ENCODE results near the gene SMOC1. TPM values are rescaled to one million over a fixed set of nuclear protein-coding genes. Genes with fewer than 3 reads are reported as not detected.

Gene SMOC1
- total RNA-seq, 4 donors from 2014 or later = 0.60 to 5.8 (median 1.2) TPM

DNA sequence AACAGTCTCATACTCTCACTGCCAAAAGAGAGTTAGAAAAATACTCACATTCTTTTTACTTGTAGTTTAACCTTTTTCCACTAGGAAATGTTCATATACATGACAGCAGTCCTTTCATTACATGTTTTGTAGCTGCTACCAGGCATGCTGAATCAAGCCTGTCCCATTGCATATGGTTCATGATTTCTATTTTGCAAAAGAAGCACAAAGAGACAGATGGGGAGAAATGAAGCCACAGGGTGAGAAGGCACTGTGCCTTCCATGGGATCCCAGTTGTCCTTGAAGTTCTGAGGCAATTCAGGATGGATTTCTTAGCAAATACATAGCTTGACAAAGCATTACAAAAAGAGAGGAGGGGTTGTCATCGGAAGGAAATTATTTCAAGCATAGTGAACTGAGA, 89.5 kb downstream of the SMOC1 start:
- DNase-seq (ENCODE audit: low spot score) = no peak
- TF ChIP-seq, protein P1, sequence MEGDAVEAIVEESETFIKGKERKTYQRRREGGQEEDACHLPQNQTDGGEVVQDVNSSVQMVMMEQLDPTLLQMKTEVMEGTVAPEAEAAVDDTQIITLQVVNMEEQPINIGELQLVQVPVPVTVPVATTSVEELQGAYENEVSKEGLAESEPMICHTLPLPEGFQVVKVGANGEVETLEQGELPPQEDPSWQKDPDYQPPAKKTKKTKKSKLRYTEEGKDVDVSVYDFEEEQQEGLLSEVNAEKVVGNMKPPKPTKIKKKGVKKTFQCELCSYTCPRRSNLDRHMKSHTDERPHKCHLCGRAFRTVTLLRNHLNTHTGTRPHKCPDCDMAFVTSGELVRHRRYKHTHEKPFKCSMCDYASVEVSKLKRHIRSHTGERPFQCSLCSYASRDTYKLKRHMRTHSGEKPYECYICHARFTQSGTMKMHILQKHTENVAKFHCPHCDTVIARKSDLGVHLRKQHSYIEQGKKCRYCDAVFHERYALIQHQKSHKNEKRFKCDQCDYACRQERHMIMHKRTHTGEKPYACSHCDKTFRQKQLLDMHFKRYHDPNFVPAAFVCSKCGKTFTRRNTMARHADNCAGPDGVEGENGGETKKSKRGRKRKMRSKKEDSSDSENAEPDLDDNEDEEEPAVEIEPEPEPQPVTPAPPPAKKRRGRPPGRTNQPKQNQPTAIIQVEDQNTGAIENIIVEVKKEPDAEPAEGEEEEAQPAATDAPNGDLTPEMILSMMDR (IDR thresholded peaks at IDR 0.05) = no peak
- no peak for ATAC-seq (ENCODE audit: low FRiP score)

DNA sequence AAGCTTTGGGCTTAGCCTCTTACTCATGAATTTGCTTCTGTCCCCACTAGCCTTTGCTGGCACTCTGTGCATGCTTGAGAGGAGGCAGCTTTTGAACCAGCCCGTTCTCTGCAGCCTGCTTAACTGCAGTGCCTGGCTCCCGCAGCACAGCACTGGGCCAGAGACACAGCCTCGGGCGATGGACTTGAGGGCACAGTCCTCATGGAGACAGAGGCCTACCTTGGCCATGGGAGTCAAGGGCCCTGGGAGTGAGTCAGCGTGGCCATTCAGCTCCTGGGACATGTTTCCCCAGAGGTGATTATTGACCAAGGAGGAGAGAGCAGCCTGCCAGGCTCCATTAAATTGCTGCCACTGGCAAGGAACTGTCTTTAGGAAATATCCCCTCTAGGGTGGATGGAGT, 93.5 kb downstream of the SMOC1 start:
- TF ChIP-seq, protein P1 (IDR thresholded peaks at IDR 0.05) = no peak
- no peak for DNase-seq (ENCODE audit: low spot score)
- ATAC-seq (ENCODE audit: low FRiP score) = no peak

DNA sequence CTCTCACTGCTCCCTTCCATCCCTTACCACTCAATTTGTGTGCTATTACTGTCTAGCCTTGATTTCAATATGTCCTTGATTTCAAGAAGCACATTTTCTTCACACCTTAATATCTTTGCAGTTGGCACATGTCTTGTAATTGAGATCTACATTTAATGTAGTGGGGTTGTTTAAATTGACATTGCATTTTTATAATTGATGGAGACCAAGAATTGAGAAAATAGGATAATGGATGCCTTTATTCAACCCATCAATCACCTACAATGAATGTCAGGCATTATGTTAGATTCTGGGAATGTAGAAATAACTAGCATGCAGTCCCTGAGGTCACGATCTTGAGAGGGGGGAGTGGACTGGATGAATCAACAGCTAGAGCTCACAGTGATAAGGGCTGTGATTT, 94.6 kb downstream of the SMOC1 start:
- TF ChIP-seq, protein P1 (IDR thresholded peaks at IDR 0.05) = no peak
- DNase-seq (ENCODE audit: low spot score) = no peak
- ATAC-seq (ENCODE audit: low FRiP score) = no peak

DNA sequence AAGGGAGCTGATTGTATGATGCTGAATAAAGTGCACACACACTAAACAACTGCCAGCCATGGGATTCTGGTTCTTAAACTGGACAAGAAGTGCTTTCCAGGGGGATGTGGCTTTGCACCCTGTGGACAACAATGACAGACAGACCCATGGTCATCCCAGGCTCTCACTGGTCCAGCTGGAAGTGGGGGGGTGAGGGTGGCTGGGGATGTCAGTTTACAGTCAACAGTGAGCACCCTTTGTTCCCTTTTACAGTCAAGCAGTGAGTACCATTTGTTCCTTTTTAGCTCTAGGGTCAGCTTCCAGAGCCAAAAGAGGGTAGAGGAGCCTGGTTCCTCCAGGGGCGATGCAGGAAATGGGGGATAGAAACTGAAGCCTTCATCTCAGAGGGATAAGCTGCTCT, 100.7 kb downstream of the SMOC1 start:
- TF ChIP-seq, protein P1 (IDR thresholded peaks at IDR 0.05) = no peak
- ATAC-seq (ENCODE audit: low FRiP score) (no peak), DNase-seq (ENCODE audit: low spot score) (no peak)

DNA sequence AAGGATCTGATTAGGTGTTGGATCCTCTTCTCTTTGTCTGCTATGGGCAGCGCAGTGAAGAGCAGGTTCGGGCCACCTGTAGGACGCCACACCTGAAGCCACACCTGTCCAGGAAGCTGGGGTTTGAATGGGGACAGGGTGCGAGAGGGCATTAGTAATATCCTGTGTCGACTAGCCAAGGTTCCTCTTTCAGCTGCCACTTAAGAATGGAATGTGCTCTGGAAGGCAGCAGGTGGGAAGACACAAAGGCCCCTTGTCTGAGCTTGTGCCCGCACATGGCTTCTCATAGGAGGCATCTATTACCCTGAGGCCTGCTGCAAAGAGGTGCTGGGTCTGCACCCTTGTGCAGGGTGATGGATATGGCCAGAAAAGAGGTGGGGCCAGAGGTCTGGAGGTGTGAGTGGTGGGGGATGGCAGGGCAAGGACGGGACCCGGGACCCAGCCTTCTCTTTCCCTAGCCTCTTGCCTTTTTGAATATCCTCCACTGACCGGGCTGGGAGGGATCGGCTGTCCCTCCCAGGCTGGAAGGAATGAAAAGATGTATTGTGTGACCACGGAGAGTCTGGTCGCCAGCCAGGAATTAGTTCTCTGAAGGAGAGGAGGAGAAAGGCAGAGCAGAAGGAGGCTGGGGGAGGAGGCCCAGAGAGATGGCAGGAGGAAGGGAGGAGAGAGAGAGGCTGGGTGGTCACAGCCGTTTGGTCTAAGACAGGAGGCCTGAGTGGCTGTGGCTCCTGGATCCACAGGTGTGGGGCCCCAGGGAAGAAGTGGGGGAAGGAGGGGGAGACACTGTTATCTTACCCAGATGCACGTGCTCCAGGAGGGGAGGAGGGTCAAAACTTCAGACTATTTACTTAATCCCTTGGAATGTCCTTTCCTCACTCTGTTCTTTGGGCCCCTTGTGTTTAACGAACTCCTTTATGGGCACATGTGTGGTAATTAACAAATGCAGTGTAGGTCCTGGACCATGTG, 101.5 kb downstream of the SMOC1 start:
- TF ChIP-seq, protein P1 (IDR thresholded peaks at IDR 0.05) = no peak
- no peak for DNase-seq (ENCODE audit: low spot score)
- ATAC-seq (ENCODE audit: low FRiP score) = no peak

DNA sequence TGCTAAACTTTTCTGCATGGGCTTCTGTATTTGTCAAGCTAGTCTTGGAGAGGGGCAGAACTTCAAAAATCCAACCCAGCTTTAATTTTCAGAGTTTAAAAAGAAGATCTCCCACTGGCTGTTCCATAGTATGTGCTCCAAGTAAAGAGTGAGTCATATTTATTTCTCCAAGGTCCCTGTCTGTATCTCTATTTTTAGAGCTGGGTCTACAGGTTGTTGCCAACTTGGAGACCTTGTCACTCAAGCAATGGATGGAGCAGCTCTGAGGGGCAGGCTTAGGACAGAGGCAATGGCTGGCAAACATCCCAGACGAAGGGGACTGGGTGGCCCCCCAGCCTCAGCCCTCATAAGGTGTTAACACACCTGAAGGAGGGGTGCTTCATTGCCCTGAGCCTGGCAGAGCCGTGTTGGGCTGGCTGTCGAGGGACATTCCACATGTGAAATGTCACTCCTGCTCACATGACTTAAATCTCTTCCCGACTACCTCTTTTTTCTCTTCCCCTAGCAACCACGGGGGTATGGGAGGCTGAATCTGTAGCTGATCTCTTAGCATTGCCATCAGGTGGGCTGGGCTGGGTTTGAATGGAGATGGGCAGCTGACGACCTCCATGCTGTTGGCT, 103.1 kb downstream of the SMOC1 start:
- ATAC-seq (ENCODE audit: low FRiP score) = no peak
- no peak for DNase-seq (ENCODE audit: low spot score)
- TF ChIP-seq, protein P1 (IDR thresholded peaks at IDR 0.05) = no peak
